IMR-90 (cell line): ENCODE results near the gene ZNF133.

Source experiments
- CEBPB ChIP-seq: IDR thresholded peaks from 2 replicates; pipeline ENCODE4 v1.6.1; 2012; ENCODE audit warnings: low read depth, low read length, improper control_type of control experiment
- CTCF ChIP-seq: conservative IDR thresholded peaks from 2 replicates; pipeline ENCODE4 v1.5.1; 2012; ENCODE audit warnings: mild to moderate bottlenecking, low read depth, low read length, improper control_type of control experiment
- MAFK ChIP-seq: IDR thresholded peaks from 2 replicates; pipeline ENCODE4 v1.6.1; 2012; ENCODE audit warnings: low read depth, low read length, improper control_type of control experiment
- POLR2A ChIP-seq: IDR thresholded peaks from 2 replicates; pipeline ENCODE4 v1.6.1; 2012; ENCODE audit warnings: mild to moderate bottlenecking, low read depth, low read length
- RAD21 ChIP-seq: IDR thresholded peaks from 2 replicates; pipeline ENCODE4 v1.6.1; 2012; ENCODE audit warnings: low read length, improper control_type of control experiment
- RCOR1 ChIP-seq: IDR thresholded peaks from 2 replicates; pipeline ENCODE4 v1.6.1; 2012; ENCODE audit warnings: mild to moderate bottlenecking, low read length, improper control_type of control experiment; ENCODE audit not compliant: insufficient replicate concordance
- RFX5 ChIP-seq: IDR thresholded peaks from 2 replicates; pipeline ENCODE4 v1.8.0; 2012; ENCODE audit warnings: low read depth, mild to moderate bottlenecking, low read length, moderate library complexity
- SMC3 ChIP-seq: fragments of 150-350 bp; IDR thresholded peaks from 2 replicates; pipeline ENCODE4 v1.6.1; 2016; ENCODE audit warnings: low read depth, mild to moderate bottlenecking, antibody characterized with exemption, low read length, moderate library complexity

- no peak for TF ChIP-seq CTCF
- TF ChIP-seq POLR2A, result no peak
- TF ChIP-seq RFX5, result no peak
- TF ChIP-seq RAD21, result no peak
- TF ChIP-seq SMC3, result no peak
- TF ChIP-seq RCOR1, result no peak
- no peak for TF ChIP-seq CEBPB
- no peak for TF ChIP-seq MAFK
Observed at GRCh38 chr20:18240997-18241396, 47.3 kb upstream of the ZNF133 start.
